Smooth muscle cell (in vitro differentiated cells): ENCODE measurements around the gene ASB15. TPM values are rescaled to one million over a fixed set of nuclear protein-coding genes. Genes with fewer than 3 reads are reported as not detected.
A peak's percentile ranks its signal among the peaks of the same experiment; 100 is the strongest.

ENCODE experiments used
- DNase-seq: peaks from one replicate; lab custom pipeline; 2025; ENCODE audit not compliant: unreplicated experiment; lab: John Stamatoyannopoulos, UW
- H2AFZ ChIP-seq: fragments of 200-600 bp; sonication (generic); 2 replicates; pipeline ENCODE4 v1.6.0; 2016; ENCODE audit warnings: antibody characterized with exemption, low read depth, mild to moderate bottlenecking
- H3F3A ChIP-seq: fragments of 200-600 bp; sonication (generic); 2 replicates; pipeline ENCODE4 v1.6.0; 2017; ENCODE audit warnings: antibody characterized with exemption, low read depth
- H3K27ac ChIP-seq: fragments of 200-600 bp; sonication (generic); 2 replicates; pipeline ENCODE4 v1.5.1; 2016; ENCODE audit warnings: low read depth, mild to moderate bottlenecking
- H3K27me3 ChIP-seq: fragments of 200-600 bp; sonication (generic); 2 replicates; pipeline ENCODE4 v1.6.1; 2016; ENCODE audit warnings: low read depth, mild to moderate bottlenecking
- H3K36me3 ChIP-seq: fragments of 200-600 bp; sonication (generic); 2 replicates; pipeline ENCODE4 v1.5.1; 2016; ENCODE audit warnings: low read depth
- H3K4me1 ChIP-seq: fragments of 200-600 bp; sonication (generic); 2 replicates; pipeline ENCODE4 v1.5.1; 2016; ENCODE audit warnings: low read depth
- H3K4me2 ChIP-seq: fragments of 200-600 bp; sonication (generic); 2 replicates; pipeline ENCODE4 v1.6.0; 2016; ENCODE audit warnings: mild to moderate bottlenecking
- H3K4me3 ChIP-seq: fragments of 200-600 bp; sonication (generic); 2 replicates; pipeline ENCODE4 v1.5.1; 2016; ENCODE audit warnings: mild to moderate bottlenecking
- H3K79me2 ChIP-seq: fragments of 200-600 bp; sonication (generic); 2 replicates; pipeline ENCODE4 v1.6.0; 2016; ENCODE audit warnings: low read depth, mild to moderate bottlenecking
- H3K9ac ChIP-seq: fragments of 200-600 bp; sonication (generic); 2 replicates; pipeline ENCODE4 v1.6.0; 2016; ENCODE audit warnings: low read depth
- H3K9me3 ChIP-seq: fragments of 200-600 bp; sonication (generic); replicated peaks from 2 replicates; pipeline ENCODE4 v1.5.1; 2016; ENCODE audit warnings: low read depth
- H4K20me1 ChIP-seq: fragments of 200-600 bp; sonication (generic); 2 replicates; pipeline ENCODE4 v1.6.0; 2016; ENCODE audit warnings: low read depth
- CTCF ChIP-seq: fragments of 200-600 bp; sonication (generic); IDR thresholded peaks from 2 replicates; pipeline ENCODE4 v1.5.1; 2017; ENCODE audit warnings: borderline replicate concordance, mild to moderate bottlenecking, antibody characterized with exemption; ENCODE audit not compliant: insufficient read depth, poor library complexity, severe bottlenecking
- WGBS: methylation state at CpG from one replicate; pipeline ENCODE4 v1.1.7; 2016; ENCODE audit warnings: low lambda C conversion rate; 5-methylcytosine and 5-hydroxymethylcytosine counted together
- polyA plus RNA-seq: library from polyadenylated mRNA; unstranded; fragments of >200 nt; fragmentation: Nextera tagmentation; extraction: Ambion mirVana; gene quantifications from 2 replicates; pipeline ENCODE4 v1.2.1, GENCODE V29; 2016
- total RNA-seq: library from RNA; depleted of rRNA; stranded (reverse); fragments of >200 nt; gene quantifications from 2 replicates; pipeline ENCODE4 v1.2.3, GENCODE V29; 2014

The ASB15 gene
- total and polyA plus RNA-seq, 2 experiments from 2014 or later, result 0.07 TPM; not detected in 1

DNA sequence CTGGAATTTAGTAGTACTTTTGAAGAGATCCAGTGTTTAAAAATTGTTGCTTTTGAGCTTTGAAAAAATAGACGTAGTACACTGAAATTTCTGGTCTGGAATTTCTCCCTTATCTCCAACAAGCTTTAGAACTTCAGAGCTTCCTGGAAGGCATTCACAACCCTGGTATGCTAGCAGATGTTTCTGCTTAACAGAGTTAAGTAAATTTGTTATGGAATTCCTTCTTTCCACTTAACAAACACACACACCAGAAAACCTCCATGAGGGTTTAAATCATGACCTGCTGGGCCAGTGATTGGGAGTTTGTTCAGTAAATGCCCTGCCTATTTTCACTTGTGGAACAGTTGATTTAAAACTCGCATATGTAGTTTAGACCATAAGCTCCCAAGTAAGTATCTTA is 13.7 kb downstream of the ASB15 start:
- no peak for DNase-seq
- Histone ChIP-seq H3K4me2 (peak overlapping the region; percentile 74), H3F3A (no peaks in the 10 kb centered on the region), H3K27me3 (no peaks in the 10 kb centered on the region), H3K27ac (peak overlapping the region; percentile 25), H3K9ac (no peak overlapping the region), H3K79me2 (no peaks in the 10 kb centered on the region), H3K4me1 (peaks cover 19% of the 10 kb centered on the region), H2AFZ (no peak overlapping the region), H3K36me3 (no peaks in the 10 kb centered on the region), H4K20me1 (no peaks in the 10 kb centered on the region), H3K9me3 (no peaks in the 10 kb centered on the region), H3K4me3 (no peak overlapping the region)
- WGBS, result 4% methylated on average over 2 of the region's 2 CpGs
- TF ChIP-seq CTCF, result no peak

GRCh38 chr7:123616223-123616622 is 14.6 kb downstream of the ASB15 start:
- DNase-seq, result no peak
- H3K36me3 ChIP-seq, result no peaks in the 10 kb centered on the region

DNA sequence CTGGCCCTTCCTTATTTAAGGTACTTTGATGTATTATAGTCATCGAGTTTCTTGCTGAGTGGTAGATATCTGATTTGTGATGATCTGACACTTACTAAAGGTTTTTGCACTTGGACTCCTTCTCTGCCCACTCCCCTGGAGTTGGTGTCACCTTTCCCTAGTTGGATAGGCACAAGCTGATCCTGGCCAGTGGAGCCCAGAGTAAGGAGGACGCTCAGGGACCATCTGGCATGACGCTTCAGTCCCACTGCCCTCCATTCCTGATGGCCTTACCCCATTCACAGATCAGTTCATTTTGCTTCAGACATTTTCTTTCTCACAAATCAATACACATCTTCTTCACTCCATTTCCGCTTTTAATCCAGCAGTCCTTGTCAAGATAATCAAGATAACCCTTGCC is 20.1 kb downstream of the ASB15 start:
- Histone ChIP-seq H3F3A (no peaks in the 10 kb centered on the region), H3K9me3 (no peaks in the 10 kb centered on the region), H3K36me3 (no peaks in the 10 kb centered on the region), H3K4me1 (no peaks in the 10 kb centered on the region), H3K4me3 (no peak overlapping the region), H3K27me3 (no peaks in the 10 kb centered on the region), H3K9ac (no peak overlapping the region), H2AFZ (no peak overlapping the region), H4K20me1 (no peaks in the 10 kb centered on the region), H3K27ac (no peak overlapping the region), H3K4me2 (no peak overlapping the region), H3K79me2 (no peaks in the 10 kb centered on the region)
- no peak for DNase-seq
- TF ChIP-seq CTCF, result no peak
- 93% methylated on average over 4 of the region's 4 CpGs for WGBS

More at GRCh38 chr7:123616223-123616622, 14.6 kb downstream of the ASB15 start:
- Histone ChIP-seq H3K27me3 (no peaks in the 10 kb centered on the region), H3K4me1 (peaks cover 19% of the 10 kb centered on the region), H3K9me3 (no peaks in the 10 kb centered on the region), H3K79me2 (no peaks in the 10 kb centered on the region), H4K20me1 (no peaks in the 10 kb centered on the region), H3K4me3 (no peak overlapping the region), H2AFZ (no peak overlapping the region), H3F3A (no peaks in the 10 kb centered on the region), H3K4me2 (peak overlapping the region; percentile 74), H3K27ac (peak overlapping the region; percentile 25), H3K9ac (no peak overlapping the region)
- TF ChIP-seq CTCF, result no peak

DNA sequence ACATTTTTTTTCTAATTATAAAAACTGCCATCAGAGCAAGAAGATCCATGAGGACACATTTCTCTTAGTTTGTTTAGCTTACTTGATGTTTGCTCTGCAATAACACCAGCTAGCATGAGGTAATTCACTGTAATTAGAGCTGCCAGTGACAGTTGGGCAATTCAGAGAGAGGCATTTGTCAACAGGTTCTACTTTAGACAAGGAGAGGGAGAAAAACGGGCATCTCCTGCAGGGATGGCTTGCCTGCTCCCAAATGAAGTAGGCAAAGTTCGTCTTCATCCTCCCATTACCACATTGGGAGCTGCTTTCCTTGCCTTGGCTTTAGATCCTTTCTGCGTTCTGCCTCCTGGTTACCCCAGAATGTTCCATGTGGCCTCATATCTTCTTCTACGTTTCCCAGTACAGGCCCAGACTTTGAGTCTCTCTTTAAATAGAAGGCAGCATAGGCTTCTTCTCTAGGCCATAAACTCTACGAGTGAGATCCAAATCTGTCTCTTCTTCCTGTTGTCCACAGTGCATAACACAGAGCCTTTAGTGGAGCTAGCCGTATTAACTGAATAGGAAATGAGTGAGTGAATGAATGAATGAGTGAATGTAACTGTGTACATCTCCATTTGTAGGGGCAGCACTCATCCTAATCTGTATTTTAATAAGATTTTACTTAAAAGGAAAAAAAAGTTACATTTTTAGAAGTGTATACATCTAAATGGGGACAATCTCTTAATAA is 21.2 kb downstream of the ASB15 start:
- H3K9ac ChIP-seq, result no peak overlapping the region
- no peak for DNase-seq
- H3K79me2 ChIP-seq, result no peaks in the 10 kb centered on the region
- H3K27me3 ChIP-seq, result no peaks in the 10 kb centered on the region
- TF ChIP-seq CTCF, result no peak
- no peak overlapping the region for H3K27ac ChIP-seq
- no peaks in the 10 kb centered on the region for H3K9me3 ChIP-seq
- H3K4me1 ChIP-seq, result no peaks in the 10 kb centered on the region
- H2AFZ ChIP-seq, result peak overlapping the region; percentile 66
- H4K20me1 ChIP-seq, result no peaks in the 10 kb centered on the region
- no peak overlapping the region for H3K4me2 ChIP-seq
- H3F3A ChIP-seq, result no peaks in the 10 kb centered on the region
- no peak overlapping the region for H3K4me3 ChIP-seq
- H3K36me3 ChIP-seq, result no peaks in the 10 kb centered on the region
- WGBS, result 64% methylated on average over 6 of the region's 6 CpGs
